SW480 (cell line): Measurements from ENCODE around the gene BAZ2B.
"Not testable (repeated sequence)": the region's sequence is repeated elsewhere in the genome, so short reads cannot be mapped to it uniquely, and the experiment has no call there.

Source experiments
- DNase-seq: peaks from one replicate; pipeline ENCODE4 v3.0.0-alpha.2; 2016; ENCODE audit warnings: low spot score

Gene BAZ2B

GRCh38 chr2:159616286-159616701 is at the start of gene BAZ2B:
TSS of gene BAZ2B (minus strand) at chr2:159616548. CDS start at chr2:159478719, 137,829 bp downstream.
- DNase-seq, result peak; percentile 60

DNA sequence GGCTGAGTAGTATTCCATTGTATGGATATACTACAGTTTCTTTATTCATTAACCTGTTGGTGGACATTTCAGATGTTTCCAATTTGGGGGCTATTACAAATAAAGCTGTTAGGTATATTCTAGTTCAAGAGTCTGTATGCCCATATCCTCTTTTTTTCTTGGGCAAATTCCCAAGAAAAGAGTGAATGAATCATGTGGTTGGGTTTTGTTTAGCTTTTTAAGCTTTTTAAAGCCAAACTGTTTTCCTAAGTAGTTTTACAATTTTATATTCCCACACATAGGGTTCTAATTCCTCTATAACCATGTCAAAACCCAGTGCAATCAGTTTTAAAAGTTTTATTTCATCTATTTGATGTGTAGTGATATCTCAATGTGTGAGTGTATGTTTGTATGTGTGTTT is 44.9 kb upstream of the BAZ2B start:
- no peak for DNase-seq

- no peak for DNase-seq
Measured at GRCh38 chr2:159658881-159659873, 42.8 kb upstream of the BAZ2B start.

DNA sequence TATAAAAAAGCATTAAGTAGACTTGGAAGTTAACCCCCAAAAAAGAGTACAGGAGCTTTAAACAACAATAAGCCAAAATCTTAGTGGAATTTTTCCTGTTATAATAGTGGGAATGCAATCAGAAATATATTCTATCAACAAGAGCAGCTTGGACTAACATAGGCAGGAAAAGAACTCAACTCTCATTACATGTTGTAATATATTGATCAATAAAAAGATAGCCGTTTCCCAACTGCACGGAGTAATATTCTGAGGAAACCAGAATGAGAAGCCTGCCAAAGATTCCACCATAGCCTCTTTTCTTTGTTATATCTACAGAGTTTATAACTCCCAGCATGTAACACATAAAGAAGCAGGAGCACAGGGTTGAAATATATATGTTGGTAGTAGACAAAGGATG is 37.6 kb upstream of the BAZ2B start:
- no peak for DNase-seq

GRCh38 chr2:159651884-159652283 is 35.5 kb upstream of the BAZ2B start:
- DNase-seq, result no peak

GRCh38 chr2:159650574-159650973 is 34.2 kb upstream of the BAZ2B start:
- DNase-seq, result no peak

DNA sequence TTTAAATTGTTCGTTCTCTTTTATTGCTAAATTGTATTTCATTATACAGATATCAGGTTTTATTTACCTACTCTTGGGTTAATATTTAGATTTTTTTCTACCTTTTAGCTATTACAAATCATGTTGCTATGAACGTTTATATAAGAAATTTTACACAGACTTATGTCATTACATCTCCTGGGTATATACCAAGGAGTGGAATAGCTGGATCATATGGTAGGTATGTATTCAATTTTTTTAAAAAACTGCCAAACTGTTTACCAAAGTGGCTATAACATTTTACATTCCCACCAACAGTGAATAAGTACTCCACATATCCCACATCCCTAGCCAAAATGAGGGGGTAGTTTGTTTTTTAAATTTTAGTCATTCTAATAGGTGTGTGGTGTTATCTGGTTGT is 32.3 kb upstream of the BAZ2B start:
- no peak for DNase-seq

DNA sequence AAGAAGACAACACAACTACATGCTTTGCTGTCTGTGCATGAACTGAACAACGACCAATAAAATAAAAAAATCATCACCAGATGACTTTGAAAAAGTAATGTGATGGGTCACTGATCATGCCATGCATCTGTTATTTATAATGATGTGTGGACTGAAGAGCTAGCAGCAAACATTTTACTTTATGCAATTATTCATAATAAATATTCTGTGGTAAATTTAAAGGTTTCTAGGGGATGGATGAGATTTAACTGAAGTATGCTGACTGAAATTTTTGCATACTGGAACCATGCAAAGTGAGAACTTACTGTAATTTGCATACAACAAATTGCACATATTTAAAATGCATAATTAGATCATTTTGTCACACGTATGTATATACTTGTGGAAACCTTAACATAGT is 31.3 kb upstream of the BAZ2B start:
- DNase-seq, result no peak

DNA sequence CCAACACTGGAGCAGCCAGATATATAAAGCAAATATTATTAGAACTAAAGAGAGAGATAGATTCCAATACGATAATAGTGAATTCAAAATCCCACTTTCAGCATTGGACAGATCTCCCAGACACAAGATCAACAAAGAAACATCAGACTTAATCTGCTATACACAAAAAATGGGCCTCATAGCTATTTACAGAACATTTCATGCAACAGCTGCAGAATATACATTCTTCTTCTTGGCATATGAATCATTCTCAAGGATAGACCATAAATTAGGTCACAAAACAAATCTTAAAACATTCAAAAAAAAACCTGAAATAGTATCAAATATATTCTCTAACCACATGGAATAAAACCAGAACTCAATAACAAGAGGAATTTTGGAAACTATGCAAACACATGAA is 23.8 kb upstream of the BAZ2B start:
- DNase-seq, result no peak

DNA sequence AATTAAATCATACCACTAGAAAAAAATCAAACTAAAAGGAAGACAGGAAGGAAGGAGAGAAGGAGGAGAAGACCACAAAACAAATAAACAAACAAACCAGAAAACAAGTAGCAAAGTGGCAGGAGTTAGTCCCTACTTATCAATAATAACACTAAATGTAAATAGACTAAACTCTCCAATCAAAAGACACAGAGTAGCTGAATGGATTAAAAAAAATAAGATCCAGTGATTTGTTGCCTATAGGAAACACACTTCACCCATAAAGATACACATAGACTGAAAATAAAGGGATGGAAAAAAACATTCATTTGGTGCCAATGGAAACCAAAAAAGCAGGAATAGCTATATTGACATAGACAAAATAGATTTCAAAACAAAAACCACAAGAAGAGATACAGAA is 23.4 kb upstream of the BAZ2B start:
- no peak for DNase-seq

DNA sequence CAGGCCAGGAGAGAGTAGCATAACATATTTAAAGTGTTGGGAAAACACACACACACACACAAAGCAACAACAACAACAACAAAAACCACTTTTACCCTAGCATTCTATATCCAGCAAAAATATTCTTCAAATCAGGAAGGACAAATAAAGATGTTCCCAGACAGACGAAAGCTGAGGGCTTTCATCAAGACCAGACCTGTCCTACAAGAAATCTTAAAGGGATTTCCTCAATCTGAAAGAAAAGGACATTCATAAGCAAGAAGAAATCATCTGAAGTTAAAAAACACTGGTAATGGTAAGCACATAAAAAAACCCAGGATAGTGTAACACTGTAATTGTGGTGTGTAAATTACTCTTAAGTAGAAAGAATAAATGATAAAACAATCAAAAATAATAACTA is 22.7 kb upstream of the BAZ2B start:
- no peak for DNase-seq

- DNase-seq, result no peak
Measured at GRCh38 chr2:159637988-159638501, 21.7 kb upstream of the BAZ2B start.

DNA sequence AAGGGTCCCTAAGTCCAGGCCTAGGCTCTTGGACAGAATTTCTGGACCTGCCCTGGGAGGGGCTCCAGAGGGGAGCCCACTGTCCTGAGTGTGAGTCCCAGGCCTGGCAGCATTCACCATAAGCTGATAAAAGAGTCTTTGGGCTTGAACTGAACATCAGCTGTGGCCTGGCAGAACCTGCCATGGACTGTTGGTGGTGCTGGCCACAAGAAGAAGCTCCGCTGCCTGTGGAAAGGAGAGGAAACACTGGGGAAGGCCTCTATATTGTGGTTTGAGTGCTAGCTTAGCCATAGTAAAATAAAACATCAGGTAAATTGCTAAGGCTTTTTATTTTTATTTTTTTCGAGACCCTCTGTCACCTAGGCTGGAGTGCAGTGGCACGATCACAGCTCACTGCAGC is 20.9 kb upstream of the BAZ2B start:
- DNase-seq, result no peak

DNA sequence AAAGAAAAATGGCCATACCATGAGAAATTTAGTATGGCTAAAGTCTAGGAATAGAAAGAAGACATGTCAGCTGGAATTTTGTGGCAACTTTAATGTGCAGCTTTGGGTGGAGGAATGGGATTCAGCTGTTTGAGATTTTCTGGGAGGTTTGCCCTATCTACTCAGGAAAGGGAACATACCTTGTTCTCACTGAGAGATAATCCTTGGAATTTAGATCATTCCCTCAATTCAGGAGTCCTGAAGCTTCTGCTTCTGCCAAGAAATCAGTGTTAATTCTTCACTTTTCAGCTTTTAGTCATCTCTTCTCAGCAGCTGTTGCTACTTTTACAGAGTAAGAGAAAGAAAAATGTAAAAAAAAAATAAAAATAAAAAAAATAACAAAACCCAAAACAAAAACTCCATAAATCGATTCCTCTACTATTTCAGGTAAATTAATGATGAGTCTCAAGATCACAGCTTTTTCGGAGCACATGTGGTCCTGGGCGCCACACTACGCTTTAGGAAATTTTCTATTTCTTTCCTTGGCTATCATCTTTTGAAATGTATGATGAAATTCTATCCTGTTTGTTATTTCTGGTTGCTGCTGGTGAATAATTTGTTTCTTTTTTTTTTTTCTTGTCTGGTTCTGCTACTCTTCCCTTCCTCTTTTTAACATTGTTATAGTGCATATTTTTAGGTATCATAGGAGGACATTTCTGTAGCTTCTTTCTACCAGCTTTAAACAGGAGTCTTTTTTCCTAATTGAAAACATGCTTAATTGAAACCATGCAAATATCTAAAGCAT is 18.9 kb upstream of the BAZ2B start:
- no peak for DNase-seq

- DNase-seq, result no peak
Measured at GRCh38 chr2:159633219-159633618, 16.9 kb upstream of the BAZ2B start.

- not testable (repeated sequence) for DNase-seq
Measured at GRCh38 chr2:159625628-159626027, 9.3 kb upstream of the BAZ2B start.

DNA sequence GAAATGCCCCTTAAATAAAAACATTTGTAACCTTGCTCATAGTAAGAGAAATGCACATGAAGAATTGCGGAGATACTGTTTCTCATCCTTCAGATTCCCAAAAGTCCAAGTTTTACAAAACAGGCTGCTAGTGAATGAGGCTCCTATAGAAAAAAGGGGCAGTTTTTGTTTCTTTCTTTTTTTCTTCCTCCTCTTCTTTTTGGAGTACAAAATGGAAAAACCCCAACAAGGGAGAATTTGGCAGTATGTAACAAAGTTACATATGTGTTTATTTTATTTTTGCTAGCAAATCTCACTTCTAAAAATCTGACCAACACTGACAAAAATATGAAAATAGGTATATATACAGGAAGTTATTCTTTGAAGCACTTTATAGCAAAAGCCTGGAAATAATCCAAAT is 7.1 kb upstream of the BAZ2B start:
- no peak for DNase-seq

- DNase-seq, result no peak
Measured at GRCh38 chr2:159622966-159623365, 6.6 kb upstream of the BAZ2B start.

GRCh38 chr2:159620796-159621195 is 4.4 kb upstream of the BAZ2B start:
- no peak for DNase-seq

GRCh38 chr2:159617646-159618045 is 1.3 kb upstream of the BAZ2B start:
- DNase-seq, result no peak

DNA sequence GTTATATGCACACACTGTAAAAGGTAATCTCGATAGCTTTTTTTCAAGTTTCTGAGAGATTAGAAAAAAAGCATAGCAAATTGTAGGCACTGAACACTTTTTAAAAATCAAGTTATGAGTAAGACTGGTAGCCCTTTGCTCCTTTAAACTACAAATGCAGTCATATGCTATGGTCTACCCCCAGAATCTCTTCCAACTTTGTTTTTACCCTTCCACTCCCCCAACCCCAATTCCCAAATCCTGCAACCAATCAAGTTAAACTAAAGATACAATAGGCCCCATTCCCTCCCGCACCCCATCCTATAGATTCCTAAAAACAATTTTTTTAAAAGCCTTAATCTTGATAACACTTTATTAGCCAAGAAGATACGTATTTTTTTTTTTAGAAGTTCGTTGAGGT is 752 bp upstream of the BAZ2B start:
- no peak for DNase-seq

- peak; percentile 92 for DNase-seq
Measured at GRCh38 chr2:159615367-159616285, 722 bp downstream of the BAZ2B start.
